ENCODE results near the gene FRS2.

Gene FRS2

GRCh38 chr12:69464428-69464827 is 5.8 kb upstream of the FRS2 start:
- no peaks in the 10 kb centered on the region for H3K27me3 ChIP-seq (ENCODE audit: control insufficient read depth in 1 of 2, insufficient read depth in 2 of 2, low read length in 2 of 2)
- no peaks in the 10 kb centered on the region for H3K36me3 ChIP-seq (ENCODE audit: control insufficient read depth in 2 of 2, insufficient read depth in 2 of 2, low read length in 2 of 2)
- no peaks in the 10 kb centered on the region for H3K4me1 ChIP-seq (ENCODE audit: control insufficient read depth, insufficient read depth, low read length)
- no peak overlapping the region for H3K9ac ChIP-seq (ENCODE audit: low read length in 2 of 2)
- no peaks in the 10 kb centered on the region for H3K9me3 ChIP-seq (ENCODE audit: control insufficient read depth in 2 of 2, low read length in 2 of 2)
- no peak overlapping the region for H3K4me3 ChIP-seq (ENCODE audit: low read length in 2 of 2)
- H3K27ac ChIP-seq (ENCODE audit: low read length), result no peak overlapping the region

- H3K9ac ChIP-seq (ENCODE audit: low read length in 2 of 2), result no peak overlapping the region
- no peak overlapping the region for H3K4me3 ChIP-seq (ENCODE audit: low read length in 2 of 2)
- H3K27me3 ChIP-seq (ENCODE audit: control insufficient read depth in 1 of 2, insufficient read depth in 2 of 2, low read length in 2 of 2), result no peaks in the 10 kb centered on the region
- no peaks in the 10 kb centered on the region for H3K36me3 ChIP-seq (ENCODE audit: control insufficient read depth in 2 of 2, insufficient read depth in 2 of 2, low read length in 2 of 2)
- H3K27ac ChIP-seq (ENCODE audit: low read length), result no peak overlapping the region
- H3K9me3 ChIP-seq (ENCODE audit: control insufficient read depth in 2 of 2, low read length in 2 of 2), result no peaks in the 10 kb centered on the region
- H3K4me1 ChIP-seq (ENCODE audit: control insufficient read depth, insufficient read depth, low read length), result peaks cover 3% of the 10 kb centered on the region
Measured at GRCh38 chr12:69466867-69467266, 3.3 kb upstream of the FRS2 start.

GRCh38 chr12:69467366-69467765 is 2.8 kb upstream of the FRS2 start:
- peaks cover 4% of the 10 kb centered on the region for H3K4me1 ChIP-seq (ENCODE audit: control insufficient read depth, insufficient read depth, low read length)
- H3K36me3 ChIP-seq (ENCODE audit: control insufficient read depth in 2 of 2, insufficient read depth in 2 of 2, low read length in 2 of 2), result no peaks in the 10 kb centered on the region
- no peak overlapping the region for H3K4me3 ChIP-seq (ENCODE audit: low read length in 2 of 2)
- no peaks in the 10 kb centered on the region for H3K9me3 ChIP-seq (ENCODE audit: control insufficient read depth in 2 of 2, low read length in 2 of 2)
- H3K9ac ChIP-seq (ENCODE audit: low read length in 2 of 2), result no peak overlapping the region
- no peak overlapping the region for H3K27ac ChIP-seq (ENCODE audit: low read length)
- no peaks in the 10 kb centered on the region for H3K27me3 ChIP-seq (ENCODE audit: control insufficient read depth in 1 of 2, insufficient read depth in 2 of 2, low read length in 2 of 2)

- H3K9me3 ChIP-seq (ENCODE audit: control insufficient read depth in 2 of 2, low read length in 2 of 2), result no peaks in the 10 kb centered on the region
- H3K27ac ChIP-seq (ENCODE audit: low read length), result no peak overlapping the region
- no peaks in the 10 kb centered on the region for H3K27me3 ChIP-seq (ENCODE audit: control insufficient read depth in 1 of 2, insufficient read depth in 2 of 2, low read length in 2 of 2)
- H3K4me1 ChIP-seq (ENCODE audit: control insufficient read depth, insufficient read depth, low read length), result peaks cover 10% of the 10 kb centered on the region
- H3K4me3 ChIP-seq (ENCODE audit: low read length in 2 of 2), result no peak overlapping the region
- no peak overlapping the region for H3K9ac ChIP-seq (ENCODE audit: low read length in 2 of 2)
- H3K36me3 ChIP-seq (ENCODE audit: control insufficient read depth in 2 of 2, insufficient read depth in 2 of 2, low read length in 2 of 2), result no peaks in the 10 kb centered on the region
Measured at GRCh38 chr12:69468237-69469026, 1.8 kb upstream of the FRS2 start.

GRCh38 chr12:69469854-69470188 is 367 bp upstream of the FRS2 start:
- Histone ChIP-seq H3K9me3 (ENCODE audit: control insufficient read depth in 2 of 2, low read length in 2 of 2) (no peaks in the 10 kb centered on the region), H3K36me3 (ENCODE audit: control insufficient read depth in 2 of 2, insufficient read depth in 2 of 2, low read length in 2 of 2) (no peaks in the 10 kb centered on the region), H3K4me3 (ENCODE audit: low read length in 2 of 2) (peak overlapping the region; percentile 77 to 91), H3K9ac (ENCODE audit: low read length in 2 of 2) (peak overlapping the region; percentile 75 to 95), H3K27ac (ENCODE audit: low read length) (peak overlapping the region; percentile 90), H3K4me1 (ENCODE audit: control insufficient read depth, insufficient read depth, low read length) (peaks cover 14% of the 10 kb centered on the region), H3K27me3 (ENCODE audit: control insufficient read depth in 1 of 2, insufficient read depth in 2 of 2, low read length in 2 of 2) (no peaks in the 10 kb centered on the region)

GRCh38 chr12:69471076-69471430 is 865 bp downstream of the FRS2 start:
- Histone ChIP-seq H3K9ac (ENCODE audit: low read length in 2 of 2) (peak overlapping the region; percentile 75 to 95), H3K27ac (ENCODE audit: low read length) (peak overlapping the region; percentile 90), H3K4me1 (ENCODE audit: control insufficient read depth, insufficient read depth, low read length) (peaks cover 23% of the 10 kb centered on the region), H3K36me3 (ENCODE audit: control insufficient read depth in 2 of 2, insufficient read depth in 2 of 2, low read length in 2 of 2) (no peaks in the 10 kb centered on the region), H3K4me3 (ENCODE audit: low read length in 2 of 2) (peak overlapping the region; percentile 77 to 91), H3K27me3 (ENCODE audit: control insufficient read depth in 1 of 2, insufficient read depth in 2 of 2, low read length in 2 of 2) (no peaks in the 10 kb centered on the region), H3K9me3 (ENCODE audit: control insufficient read depth in 2 of 2, low read length in 2 of 2) (no peaks in the 10 kb centered on the region)

GRCh38 chr12:69471667-69472385 is 1.6 kb downstream of the FRS2 start:
- peak overlapping the region; percentile 77 to 91 for H3K4me3 ChIP-seq (ENCODE audit: low read length in 2 of 2)
- no peaks in the 10 kb centered on the region for H3K9me3 ChIP-seq (ENCODE audit: control insufficient read depth in 2 of 2, low read length in 2 of 2)
- no peaks in the 10 kb centered on the region for H3K27me3 ChIP-seq (ENCODE audit: control insufficient read depth in 1 of 2, insufficient read depth in 2 of 2, low read length in 2 of 2)
- H3K27ac ChIP-seq (ENCODE audit: low read length), result no peak overlapping the region
- peaks cover 27% of the 10 kb centered on the region for H3K4me1 ChIP-seq (ENCODE audit: control insufficient read depth, insufficient read depth, low read length)
- peak overlapping the region in 1 of 2 donors; percentile 75 for H3K9ac ChIP-seq (ENCODE audit: low read length in 2 of 2)
- H3K36me3 ChIP-seq (ENCODE audit: control insufficient read depth in 2 of 2, insufficient read depth in 2 of 2, low read length in 2 of 2), result no peaks in the 10 kb centered on the region

- no peak overlapping the region for H3K4me3 ChIP-seq (ENCODE audit: low read length in 2 of 2)
Measured at GRCh38 chr12:69473262-69473661, 3.1 kb downstream of the FRS2 start.

GRCh38 chr12:69474456-69474855 is 4.3 kb downstream of the FRS2 start:
- peaks cover 27% of the 10 kb centered on the region for H3K4me1 ChIP-seq (ENCODE audit: control insufficient read depth, insufficient read depth, low read length)
- H3K27ac ChIP-seq (ENCODE audit: low read length), result no peak overlapping the region
- no peak overlapping the region for H3K4me3 ChIP-seq (ENCODE audit: low read length in 2 of 2)
- no peaks in the 10 kb centered on the region for H3K27me3 ChIP-seq (ENCODE audit: control insufficient read depth in 1 of 2, insufficient read depth in 2 of 2, low read length in 2 of 2)
- H3K36me3 ChIP-seq (ENCODE audit: control insufficient read depth in 2 of 2, insufficient read depth in 2 of 2, low read length in 2 of 2), result no peaks in the 10 kb centered on the region
- H3K9ac ChIP-seq (ENCODE audit: low read length in 2 of 2), result no peak overlapping the region
- no peaks in the 10 kb centered on the region for H3K9me3 ChIP-seq (ENCODE audit: control insufficient read depth in 2 of 2, low read length in 2 of 2)

More at GRCh38 chr12:69473262-69473661, 3.1 kb downstream of the FRS2 start:
- Histone ChIP-seq H3K27me3 (ENCODE audit: control insufficient read depth in 1 of 2, insufficient read depth in 2 of 2, low read length in 2 of 2) (no peaks in the 10 kb centered on the region), H3K27ac (ENCODE audit: low read length) (no peak overlapping the region), H3K36me3 (ENCODE audit: control insufficient read depth in 2 of 2, insufficient read depth in 2 of 2, low read length in 2 of 2) (no peaks in the 10 kb centered on the region), H3K9ac (ENCODE audit: low read length in 2 of 2) (no peak overlapping the region), H3K4me1 (ENCODE audit: control insufficient read depth, insufficient read depth, low read length) (peaks cover 27% of the 10 kb centered on the region), H3K9me3 (ENCODE audit: control insufficient read depth in 2 of 2, low read length in 2 of 2) (no peaks in the 10 kb centered on the region)

GRCh38 chr12:69475237-69475975 is 5.2 kb downstream of the FRS2 start:
- no peaks in the 10 kb centered on the region for H3K27me3 ChIP-seq (ENCODE audit: control insufficient read depth in 1 of 2, insufficient read depth in 2 of 2, low read length in 2 of 2)
- no peaks in the 10 kb centered on the region for H3K9me3 ChIP-seq (ENCODE audit: control insufficient read depth in 2 of 2, low read length in 2 of 2)
- H3K27ac ChIP-seq (ENCODE audit: low read length), result peak overlapping the region; percentile 46
- no peaks in the 10 kb centered on the region for H3K36me3 ChIP-seq (ENCODE audit: control insufficient read depth in 2 of 2, insufficient read depth in 2 of 2, low read length in 2 of 2)
- H3K4me3 ChIP-seq (ENCODE audit: low read length in 2 of 2), result peak overlapping the region; percentile 52 to 57
- H3K9ac ChIP-seq (ENCODE audit: low read length in 2 of 2), result peak overlapping the region; percentile 25 to 52
- peaks cover 27% of the 10 kb centered on the region for H3K4me1 ChIP-seq (ENCODE audit: control insufficient read depth, insufficient read depth, low read length)
